Endodermal cell (in vitro differentiated cells): Measurements from ENCODE around the gene KIAA1614. TPM values are rescaled to one million over a fixed set of nuclear protein-coding genes. Genes with fewer than 3 reads are reported as not detected.

ENCODE experiments used
- DNase-seq: peaks from one replicate; pipeline ENCODE4 v3.0.0-alpha.2; 2017
- H3K27ac ChIP-seq: 2 replicates; pipeline ENCODE4 v1.5.1; 2013; ENCODE audit warnings: mild to moderate bottlenecking, low read depth, low read length, moderate library complexity
- H3K27me3 ChIP-seq: 2 replicates; pipeline ENCODE4 v1.6.1; 2013; ENCODE audit warnings: mild to moderate bottlenecking, low read length, moderate library complexity; ENCODE audit not compliant: insufficient read depth, control insufficient read depth, poor library complexity, severe bottlenecking
- H3K36me3 ChIP-seq: 2 replicates; pipeline ENCODE4 v1.7.0; 2013; ENCODE audit warnings: mild to moderate bottlenecking, low read length, moderate library complexity; ENCODE audit not compliant: control insufficient read depth, insufficient read depth
- H3K4me1 ChIP-seq: one replicate; pipeline ENCODE4 v1.7.0; 2013; ENCODE audit warnings: low read length; ENCODE audit not compliant: control insufficient read depth, insufficient read depth
- H3K4me3 ChIP-seq: 2 replicates; pipeline ENCODE4 v1.5.1; 2013; ENCODE audit warnings: mild to moderate bottlenecking, low read length, moderate library complexity
- H3K9ac ChIP-seq: 2 replicates; pipeline ENCODE4 v1.6.1; 2013; ENCODE audit warnings: mild to moderate bottlenecking, low read length, moderate library complexity; ENCODE audit not compliant: poor library complexity, severe bottlenecking; ENCODE audit errors: extremely low read depth
- H3K9me3 ChIP-seq: 2 replicates; pipeline ENCODE4 v1.6.1; 2013; ENCODE audit warnings: mild to moderate bottlenecking, low read length, moderate library complexity; ENCODE audit not compliant: control insufficient read depth
- H3K27ac Mint-ChIP-seq: 2 replicates; pipeline ENCODE4 v1.8.0; 2020; ENCODE audit warnings: mixed read lengths
- H3K27me3 Mint-ChIP-seq: 2 replicates; pipeline ENCODE4 v1.8.0; 2021; ENCODE audit warnings: mild to moderate bottlenecking, mixed read lengths; ENCODE audit not compliant: insufficient read depth
- H3K36me3 Mint-ChIP-seq: 2 replicates; pipeline ENCODE4 v1.8.0; 2020; ENCODE audit warnings: low read depth, mixed read lengths
- H3K4me1 Mint-ChIP-seq: 2 replicates; pipeline ENCODE4 v1.8.0; 2020; ENCODE audit warnings: mixed read lengths
- H3K4me3 Mint-ChIP-seq: 2 replicates; pipeline ENCODE4 v1.8.0; 2020; ENCODE audit warnings: mild to moderate bottlenecking, moderate library complexity, mixed read lengths
- H3K9me3 Mint-ChIP-seq: 2 replicates; pipeline ENCODE4 v1.8.0; 2020; ENCODE audit warnings: mild to moderate bottlenecking, mixed read lengths
- WGBS, 2 experiments: methylation state at CpG; one replicate each; pipeline versions ENCODE4 v1.1.5 to v1.1.7; 2013; ENCODE audit warnings: missing lambda C conversion rate in 2 of 2, mixed read lengths in 1 of 2; ENCODE audit not compliant: insufficient coverage in 1 of 2, insufficient read length in 1 of 2; 5-methylcytosine and 5-hydroxymethylcytosine counted together
- total RNA-seq, 2 donors: library from RNA; stranded (reverse); fragmentation: NEBNext Ultra II Directional in 1 of 2; extraction: Animal tissue kit (Norgen Biotek cat#: 25700) in 1 of 2; gene quantifications; 2 replicates in 1 of 2; 3 replicates in 1 of 2; pipeline ENCODE4 v1.2.1, GENCODE V29; 2021
- TF ChIP-seq, protein P1 (sequence below): fragments of 200-600 bp; sonication (generic); conservative IDR thresholded peaks from 2 replicates; pipeline ENCODE4 v1.5.0; 2021; ENCODE audit warnings: antibody characterized with exemption, mild to moderate bottlenecking

Gene KIAA1614
- total RNA-seq, 2 donors from 2014 or later: 3.3 to 5.8 TPM

- Histone ChIP-seq H3K4me3 (no peak overlapping the region), H3K36me3 (no peaks in the 10 kb centered on the region), H3K27ac (no peak overlapping the region), H3K27me3 (no peaks in the 10 kb centered on the region), H3K9me3 (no peaks in the 10 kb centered on the region), H3K9ac (no peak overlapping the region), H3K4me1 (no peaks in the 10 kb centered on the region)
- Mint-ChIP-seq H3K27ac (no peak overlapping the region), H3K4me1 (peaks cover 12% of the 10 kb centered on the region), H3K4me3 (no peak overlapping the region), H3K36me3 (peaks cover 3% of the 10 kb centered on the region), H3K9me3 (no peaks in the 10 kb centered on the region), H3K27me3 (peaks cover 2% of the 10 kb centered on the region)
- DNase-seq: no peak
- WGBS, 2 experiments: 87 to 88% methylated on average over 6 to 9 of the region's 9 CpGs
- TF ChIP-seq, protein P1, sequence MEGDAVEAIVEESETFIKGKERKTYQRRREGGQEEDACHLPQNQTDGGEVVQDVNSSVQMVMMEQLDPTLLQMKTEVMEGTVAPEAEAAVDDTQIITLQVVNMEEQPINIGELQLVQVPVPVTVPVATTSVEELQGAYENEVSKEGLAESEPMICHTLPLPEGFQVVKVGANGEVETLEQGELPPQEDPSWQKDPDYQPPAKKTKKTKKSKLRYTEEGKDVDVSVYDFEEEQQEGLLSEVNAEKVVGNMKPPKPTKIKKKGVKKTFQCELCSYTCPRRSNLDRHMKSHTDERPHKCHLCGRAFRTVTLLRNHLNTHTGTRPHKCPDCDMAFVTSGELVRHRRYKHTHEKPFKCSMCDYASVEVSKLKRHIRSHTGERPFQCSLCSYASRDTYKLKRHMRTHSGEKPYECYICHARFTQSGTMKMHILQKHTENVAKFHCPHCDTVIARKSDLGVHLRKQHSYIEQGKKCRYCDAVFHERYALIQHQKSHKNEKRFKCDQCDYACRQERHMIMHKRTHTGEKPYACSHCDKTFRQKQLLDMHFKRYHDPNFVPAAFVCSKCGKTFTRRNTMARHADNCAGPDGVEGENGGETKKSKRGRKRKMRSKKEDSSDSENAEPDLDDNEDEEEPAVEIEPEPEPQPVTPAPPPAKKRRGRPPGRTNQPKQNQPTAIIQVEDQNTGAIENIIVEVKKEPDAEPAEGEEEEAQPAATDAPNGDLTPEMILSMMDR: no peak
Measured at GRCh38 chr1:180939073-180939710, 26.5 kb downstream of the KIAA1614 start.

GRCh38 chr1:180939711-180940103 is 27.0 kb downstream of the KIAA1614 start:
- Mint-ChIP-seq H3K4me3 (no peak overlapping the region), H3K36me3 (peaks cover 3% of the 10 kb centered on the region)
- no peaks in the 10 kb centered on the region for H3K4me1 ChIP-seq

DNA sequence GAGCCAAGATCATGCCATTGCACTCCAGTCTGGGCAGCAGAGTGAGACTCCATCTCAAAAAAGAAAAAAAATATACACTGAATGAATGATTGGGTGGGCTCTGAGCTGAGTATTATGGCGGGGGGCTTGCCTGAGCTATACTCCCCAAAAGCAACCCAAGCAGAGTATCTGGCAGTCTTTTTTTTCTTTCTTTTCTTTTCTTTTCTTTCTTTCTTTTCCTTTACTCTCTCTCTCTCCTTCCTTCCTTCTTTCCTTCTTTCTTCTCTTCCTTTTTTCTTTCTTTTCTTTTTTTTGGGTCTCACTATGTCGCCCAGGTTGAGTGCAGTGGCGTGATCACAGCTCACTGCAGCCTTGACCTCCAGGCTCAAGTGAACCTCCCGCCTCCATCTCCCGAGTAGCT is 27.7 kb downstream of the KIAA1614 start:
- H3K9me3 Mint-ChIP-seq: no peaks in the 10 kb centered on the region
- H3K9me3 ChIP-seq: no peaks in the 10 kb centered on the region
- H3K27me3 Mint-ChIP-seq: peaks cover 2% of the 10 kb centered on the region
- no peak for DNase-seq
- no peak overlapping the region for H3K27ac Mint-ChIP-seq
- no peaks in the 10 kb centered on the region for H3K4me1 ChIP-seq
- H3K36me3 Mint-ChIP-seq: peaks cover 3% of the 10 kb centered on the region
- no peak overlapping the region for H3K9ac ChIP-seq
- H3K4me3 Mint-ChIP-seq: no peak overlapping the region
- no peaks in the 10 kb centered on the region for H3K36me3 ChIP-seq
- H3K4me1 Mint-ChIP-seq: peaks cover 12% of the 10 kb centered on the region
- H3K4me3 ChIP-seq: no peak overlapping the region
- H3K27ac ChIP-seq: no peak overlapping the region
- TF ChIP-seq, protein P1: no peak
- 96 to 97% methylated on average over 5 of the region's 5 CpGs for WGBS, 2 experiments
- no peaks in the 10 kb centered on the region for H3K27me3 ChIP-seq

More at GRCh38 chr1:180939711-180940103, 27.0 kb downstream of the KIAA1614 start:
- H3K9me3 ChIP-seq: no peaks in the 10 kb centered on the region
- TF ChIP-seq, protein P1: no peak
- H3K27ac Mint-ChIP-seq: no peak overlapping the region
- H3K4me1 Mint-ChIP-seq: peaks cover 12% of the 10 kb centered on the region
- no peak overlapping the region for H3K4me3 ChIP-seq
- no peaks in the 10 kb centered on the region for H3K36me3 ChIP-seq
- H3K27me3 ChIP-seq: no peaks in the 10 kb centered on the region
- H3K27me3 Mint-ChIP-seq: peaks cover 2% of the 10 kb centered on the region
- H3K27ac ChIP-seq: no peak overlapping the region
- no peak for DNase-seq
- no peaks in the 10 kb centered on the region for H3K9me3 Mint-ChIP-seq
- no peak overlapping the region for H3K9ac ChIP-seq
- 85 to 86% methylated on average over 3 of the region's 3 CpGs for WGBS, 2 experiments
